ENCODE results near the gene KCNK6. TPM values are rescaled to one million over a fixed set of nuclear protein-coding genes. Genes with fewer than 3 reads are reported as not detected.
"Not testable (repeated sequence)": the region's sequence is repeated elsewhere in the genome, so short reads cannot be mapped to it uniquely, and the experiment has no call there.

Gene KCNK6
- total and polyA plus RNA-seq, 2 donors (not counting 1 experiment from before 2014, with no cell fraction given): 3.4 to 3.7 TPM

DNA sequence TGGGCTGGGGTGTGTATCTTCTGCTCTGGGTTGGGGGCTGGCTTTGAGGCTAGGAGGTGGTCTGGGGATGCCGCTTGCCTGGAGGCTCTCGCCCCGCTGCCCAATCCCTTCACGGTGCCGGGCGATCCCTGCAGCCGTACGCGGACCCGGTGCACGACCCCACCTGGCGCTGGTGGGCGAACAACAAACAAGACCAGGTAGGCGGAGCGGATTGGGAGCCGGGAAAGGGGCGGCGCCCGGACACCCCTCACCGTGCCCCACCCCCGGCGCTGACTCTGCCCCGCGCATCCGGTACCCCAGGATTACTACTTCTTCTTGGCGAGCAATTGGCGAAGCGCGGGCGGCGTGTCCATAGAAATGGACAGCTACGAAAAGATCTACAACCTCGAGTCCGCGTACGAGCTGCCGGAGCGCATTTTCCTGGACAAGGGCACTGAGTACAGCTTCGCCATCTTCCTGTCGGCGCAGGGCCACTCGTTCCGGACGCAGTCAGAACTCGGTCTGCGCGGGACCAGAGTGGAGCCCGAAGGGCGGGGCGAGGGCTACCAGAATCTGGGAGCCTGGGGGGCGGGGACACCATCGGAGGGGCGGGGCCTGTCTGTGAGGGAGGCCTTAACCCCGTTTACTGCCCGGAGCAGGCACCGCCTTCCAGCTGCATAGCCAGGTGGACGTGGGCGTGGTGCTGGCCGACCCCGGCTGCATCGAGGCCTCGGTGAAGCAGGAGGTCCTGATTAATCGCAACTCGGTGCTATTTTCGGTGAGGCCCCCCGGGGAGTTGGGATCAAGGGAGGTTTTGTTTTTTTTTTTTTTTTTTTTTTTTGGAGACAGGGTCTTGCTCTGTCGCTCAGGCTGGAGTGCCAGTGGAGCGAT lies 42.7 kb downstream of the KCNK6 start:
- intact Hi-C loops (cut with micrococcal nuclease): loop anchor here (1.0 kb wide), 1 partner anchor 26 kb away; no protein-coding TSS in a partner anchor
- Histone ChIP-seq H3K9me3 (ENCODE audit: control extremely low read depth in 1 of 3, control insufficient read depth in 2 of 3, insufficient read depth in 1 of 3, low read length in 2 of 3) (peaks cover 0 to 8% (median 0%) of the 10 kb centered on the region in 3 donors), H2AFZ (ENCODE audit: insufficient read depth, low read depth, low read length, poor library complexity, severe bottlenecking) (peak overlapping the region; percentile 87), H3K4me2 (replicated peaks; ENCODE audit: low read depth, low read length, poor library complexity, severe bottlenecking) (peak overlapping the region; percentile 99), H3K4me1 (ENCODE audit: control insufficient read depth in 2 of 2, insufficient read depth in 2 of 2, low read length in 2 of 2) (peaks cover 9 to 20% of the 10 kb centered on the region in 2 donors), H3K27me3 (replicated peaks in 1 of 4; ENCODE audit: control extremely low read depth in 1 of 4, control insufficient read depth in 3 of 4, insufficient read depth in 4 of 4, low read length in 3 of 4) (peaks cover 0 to 32% (median 2%) of the 10 kb centered on the region in 4 experiments), H4K20me1 (ENCODE audit: control insufficient read depth, insufficient read depth, low read length, poor library complexity, severe bottlenecking) (no peaks in the 10 kb centered on the region), H3K27ac (ENCODE audit: low read length in 2 of 2) (no peak overlapping the region), H3K9ac (ENCODE audit: low read length) (peak overlapping the region; percentile 73), H3K79me2 (ENCODE audit: control insufficient read depth, insufficient read depth, low read length) (no peaks in the 10 kb centered on the region), H3K36me3 (replicated peaks in 1 of 2; ENCODE audit: control extremely low read depth in 1 of 2, control insufficient read depth in 1 of 2, extremely low read depth in 1 of 2, insufficient read depth in 2 of 2, low read length in 1 of 2) (no peaks in the 10 kb centered on the region), H3K4me3 (ENCODE audit: control extremely low read depth in 1 of 5, extremely low read depth in 1 of 5, insufficient read depth in 1 of 5, low read depth in 2 of 5, low read length in 4 of 5) (peak overlapping the region; percentile 53 to 76 (median 62))
- ChIA-PET POLR2A (interaction anchor here (1.1 to 1.6 kb wide), 4 partner anchors 12 to 96 kb away, joined by 3 to 8 read pairs (median 5); partner anchors contain the start of genes GGN, PSMD8 and SPRED3), CTCF (interaction anchor here (1.4 kb wide), 1 partner anchor 12 kb away, joined by 5 read pairs; the partner anchor contains the start of gene PSMD8)
- DNase-seq (peak; percentile 70), ATAC-seq (ENCODE audit: low read depth) (peak; percentile 67)
- TF ChIP-seq, protein P1, sequence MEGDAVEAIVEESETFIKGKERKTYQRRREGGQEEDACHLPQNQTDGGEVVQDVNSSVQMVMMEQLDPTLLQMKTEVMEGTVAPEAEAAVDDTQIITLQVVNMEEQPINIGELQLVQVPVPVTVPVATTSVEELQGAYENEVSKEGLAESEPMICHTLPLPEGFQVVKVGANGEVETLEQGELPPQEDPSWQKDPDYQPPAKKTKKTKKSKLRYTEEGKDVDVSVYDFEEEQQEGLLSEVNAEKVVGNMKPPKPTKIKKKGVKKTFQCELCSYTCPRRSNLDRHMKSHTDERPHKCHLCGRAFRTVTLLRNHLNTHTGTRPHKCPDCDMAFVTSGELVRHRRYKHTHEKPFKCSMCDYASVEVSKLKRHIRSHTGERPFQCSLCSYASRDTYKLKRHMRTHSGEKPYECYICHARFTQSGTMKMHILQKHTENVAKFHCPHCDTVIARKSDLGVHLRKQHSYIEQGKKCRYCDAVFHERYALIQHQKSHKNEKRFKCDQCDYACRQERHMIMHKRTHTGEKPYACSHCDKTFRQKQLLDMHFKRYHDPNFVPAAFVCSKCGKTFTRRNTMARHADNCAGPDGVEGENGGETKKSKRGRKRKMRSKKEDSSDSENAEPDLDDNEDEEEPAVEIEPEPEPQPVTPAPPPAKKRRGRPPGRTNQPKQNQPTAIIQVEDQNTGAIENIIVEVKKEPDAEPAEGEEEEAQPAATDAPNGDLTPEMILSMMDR (IDR thresholded peaks at IDR 0.05): no peak
- no peak for TF ChIP-seq EZH2 (IDR thresholded peaks at IDR 0.05; ENCODE audit: borderline replicate concordance, insufficient read depth, low read depth, low read length, poor library complexity, severe bottlenecking)
- no peaks in the 10 kb centered on the region for H3K9me3 Mint-ChIP-seq (ENCODE audit: insufficient read depth)
- H3K27ac Mint-ChIP-seq: peak overlapping the region; percentile 53
- peaks cover 17% of the 10 kb centered on the region for H3K4me1 Mint-ChIP-seq
- peaks cover 6% of the 10 kb centered on the region for H3K27me3 Mint-ChIP-seq
- peak overlapping the region; percentile 91 for H3K4me3 Mint-ChIP-seq
- 2% methylated on average over 67 of the region's 68 CpGs for WGBS (ENCODE audit: insufficient coverage)

GRCh38 chr19:38362946-38363688 lies 43.5 kb downstream of the KCNK6 start:
- not testable (repeated sequence) for H3K79me2 ChIP-seq (ENCODE audit: control insufficient read depth, insufficient read depth, low read length); H4K20me1 ChIP-seq (ENCODE audit: control insufficient read depth, insufficient read depth, low read length, poor library complexity, severe bottlenecking); H3K27ac ChIP-seq (ENCODE audit: low read length in 2 of 2); H2AFZ ChIP-seq (ENCODE audit: insufficient read depth, low read depth, low read length, poor library complexity, severe bottlenecking); ATAC-seq (ENCODE audit: low read depth); DNase-seq; H3K27ac Mint-ChIP-seq; H3K9me3 Mint-ChIP-seq (ENCODE audit: insufficient read depth); H3K27me3 Mint-ChIP-seq; H3K36me3 ChIP-seq (replicated peaks in 1 of 2; ENCODE audit: control extremely low read depth in 1 of 2, control insufficient read depth in 1 of 2, extremely low read depth in 1 of 2, insufficient read depth in 2 of 2, low read length in 1 of 2); H3K9me3 ChIP-seq (ENCODE audit: control extremely low read depth in 1 of 3, control insufficient read depth in 2 of 3, insufficient read depth in 1 of 3, low read length in 2 of 3)
- intact Hi-C loops (cut with micrococcal nuclease): loop anchor here (1.0 kb wide), 1 partner anchor 27 kb away; no protein-coding TSS in a partner anchor
- Mint-ChIP-seq H3K4me3 (peak overlapping the region; percentile 45), H3K4me1 (peaks cover 17% of the 10 kb centered on the region)
- Histone ChIP-seq H3K4me1 (ENCODE audit: control insufficient read depth in 2 of 2, insufficient read depth in 2 of 2, low read length in 2 of 2) (peaks cover 9 to 20% of the 10 kb centered on the region in 2 donors), H3K4me3 (ENCODE audit: control extremely low read depth in 1 of 5, extremely low read depth in 1 of 5, insufficient read depth in 1 of 5, low read depth in 2 of 5, low read length in 4 of 5) (peak overlapping the region in 4 of 5 experiments; percentile 53 to 76 (median 65)), H3K9ac (ENCODE audit: low read length) (peak overlapping the region; percentile 73), H3K4me2 (replicated peaks; ENCODE audit: low read depth, low read length, poor library complexity, severe bottlenecking) (peak overlapping the region; percentile 99), H3K27me3 (replicated peaks in 1 of 4; ENCODE audit: control extremely low read depth in 1 of 4, control insufficient read depth in 3 of 4, insufficient read depth in 4 of 4, low read length in 3 of 4) (peaks cover 0 to 37% (median 2%) of the 10 kb centered on the region in 4 experiments)
- 50% methylated on average over 1 of the region's 16 CpGs for WGBS (ENCODE audit: insufficient coverage)
- ChIA-PET POLR2A (interaction anchor here (1.4 to 1.6 kb wide), 2 partner anchors 11 to 47 kb away, joined by 6 to 8 read pairs; partner anchors contain the start of gene PSMD8), CTCF (interaction anchor here (1.4 kb wide), 1 partner anchor 11 kb away, joined by 5 read pairs; the partner anchor contains the start of gene PSMD8)
